Smooth muscle cell of the umbilical artery (primary cell): ENCODE data around the gene NT5M. TPM values are rescaled to one million over a fixed set of nuclear protein-coding genes. Genes with fewer than 3 reads are reported as not detected.

Experiments
- total RNA-seq: library from RNA; depleted of rRNA; stranded (reverse); fragments of >200 nt; gene quantifications from 2 replicates; pipeline ENCODE4 v1.2.3, GENCODE V29; 2014

The NT5M gene
- 1.5 and 2.6 TPM in 2 replicates for total RNA-seq

GRCh38 chr17:17303010-17303846 lies at the start of gene NT5M:
Gene NT5M, plus strand, starts transcription at chr17:17303373. Its CDS starts 178 bp downstream, at chr17:17303551.

GRCh38 chr17:17280613-17281549 lies 22.3 kb upstream of the NT5M start, which contains the start of gene COPS3:
Gene COPS3, minus strand, starts transcription at chr17:17281246. Its CDS starts 60 bp downstream, at chr17:17281186.

Other genes with a start within 250 kb of the NT5M start
- gene PLD6, start 97.0 kb upstream of the NT5M start, total RNA-seq, result 1.8 and 2.8 TPM in 2 replicates
- 46.7 and 55.5 TPM in 2 replicates for gene FLCN, start 66.2 kb upstream of the NT5M start, total RNA-seq
- gene COPS3, start 22.1 kb upstream of the NT5M start, total RNA-seq, result 79.3 and 90.7 TPM in 2 replicates
- gene MED9, start 173.6 kb downstream of the NT5M start, total RNA-seq, result 10.3 and 12.2 TPM in 2 replicates
- 0.83 and 1.8 TPM in 2 replicates for gene RASD1, start 193.0 kb downstream of the NT5M start, total RNA-seq